GM18907 (cell line): ENCODE measurements around the gene CAMKK1.
"Not testable (repeated sequence)": the region's sequence is repeated elsewhere in the genome, so short reads cannot be mapped to it uniquely, and the experiment has no call there.

Source experiments
- ATAC-seq: cut with Tn5 transposase; IDR thresholded peaks from one replicate; pipeline ENCODE4 v1.9.1; 2021; ENCODE audit warnings: mild to moderate bottlenecking, moderate library complexity; ENCODE audit not compliant: unreplicated experiment

CAMKK1 gene

GRCh38 chr17:3848229-3848835 is 44.5 kb downstream of the CAMKK1 start:
- ATAC-seq, result no peak

GRCh38 chr17:3847165-3847670 is 45.6 kb downstream of the CAMKK1 start:
- no peak for ATAC-seq

- ATAC-seq, result no peak
Measured at GRCh38 chr17:3846437-3847164, 46.3 kb downstream of the CAMKK1 start.

GRCh38 chr17:3845621-3846436 is 47.0 kb downstream of the CAMKK1 start, which contains the start of gene NCBP3:
Gene NCBP3, minus strand, starts transcription at chr17:3846246. Its CDS starts 23 bp downstream, at chr17:3846223.
- peak; percentile 96 for ATAC-seq

- ATAC-seq, result peak; percentile 27
Measured at GRCh38 chr17:3845291-3845620, 47.6 kb downstream of the CAMKK1 start.

- not testable (repeated sequence) for ATAC-seq
Measured at GRCh38 chr17:3844556-3844955, 48.3 kb downstream of the CAMKK1 start.

GRCh38 chr17:3843935-3844516 is 48.8 kb downstream of the CAMKK1 start:
- no peak for ATAC-seq

GRCh38 chr17:3838206-3838605 is 54.6 kb downstream of the CAMKK1 start:
- no peak for ATAC-seq

GRCh38 chr17:3836551-3836950 is 56.3 kb downstream of the CAMKK1 start:
- no peak for ATAC-seq

GRCh38 chr17:3835410-3836229 is 57.2 kb downstream of the CAMKK1 start:
- no peak for ATAC-seq

- no peak for ATAC-seq
Measured at GRCh38 chr17:3834811-3835210, 58.0 kb downstream of the CAMKK1 start.

GRCh38 chr17:3828852-3829232 is 64.0 kb downstream of the CAMKK1 start:
- ATAC-seq, result no peak

- no peak for ATAC-seq
Measured at GRCh38 chr17:3828151-3828851, 64.6 kb downstream of the CAMKK1 start.

GRCh38 chr17:3827124-3827773 is 65.6 kb downstream of the CAMKK1 start:
- no peak for ATAC-seq

GRCh38 chr17:3826191-3826590 is 66.7 kb downstream of the CAMKK1 start:
- no peak for ATAC-seq

GRCh38 chr17:3821101-3821500 is 71.8 kb downstream of the CAMKK1 start:
- ATAC-seq, result no peak

GRCh38 chr17:3818786-3819185 is 74.1 kb downstream of the CAMKK1 start:
- ATAC-seq, result no peak

GRCh38 chr17:3817851-3818605 is 74.8 kb downstream of the CAMKK1 start:
- ATAC-seq, result no peak

- ATAC-seq, result no peak
Measured at GRCh38 chr17:3815925-3816324, 76.9 kb downstream of the CAMKK1 start.
